Skeletal muscle cell (primary cell): ENCODE data around the gene DFFB.
"Not testable (repeated sequence)": the region's sequence is repeated elsewhere in the genome, so short reads cannot be mapped to it uniquely, and the experiment has no call there.

Experiments
- DNase-seq: peaks from one replicate; pipeline ENCODE4 v3.0.0-alpha.2; 2010; ENCODE audit warnings: low read depth
- H3K4me3 ChIP-seq: 2 replicates; pipeline ENCODE4 v1.5.1; 2011; ENCODE audit warnings: low read depth, mild to moderate bottlenecking, control low read depth, low read length, moderate library complexity

The DFFB gene, protein sequence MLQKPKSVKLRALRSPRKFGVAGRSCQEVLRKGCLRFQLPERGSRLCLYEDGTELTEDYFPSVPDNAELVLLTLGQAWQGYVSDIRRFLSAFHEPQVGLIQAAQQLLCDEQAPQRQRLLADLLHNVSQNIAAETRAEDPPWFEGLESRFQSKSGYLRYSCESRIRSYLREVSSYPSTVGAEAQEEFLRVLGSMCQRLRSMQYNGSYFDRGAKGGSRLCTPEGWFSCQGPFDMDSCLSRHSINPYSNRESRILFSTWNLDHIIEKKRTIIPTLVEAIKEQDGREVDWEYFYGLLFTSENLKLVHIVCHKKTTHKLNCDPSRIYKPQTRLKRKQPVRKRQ

DNA sequence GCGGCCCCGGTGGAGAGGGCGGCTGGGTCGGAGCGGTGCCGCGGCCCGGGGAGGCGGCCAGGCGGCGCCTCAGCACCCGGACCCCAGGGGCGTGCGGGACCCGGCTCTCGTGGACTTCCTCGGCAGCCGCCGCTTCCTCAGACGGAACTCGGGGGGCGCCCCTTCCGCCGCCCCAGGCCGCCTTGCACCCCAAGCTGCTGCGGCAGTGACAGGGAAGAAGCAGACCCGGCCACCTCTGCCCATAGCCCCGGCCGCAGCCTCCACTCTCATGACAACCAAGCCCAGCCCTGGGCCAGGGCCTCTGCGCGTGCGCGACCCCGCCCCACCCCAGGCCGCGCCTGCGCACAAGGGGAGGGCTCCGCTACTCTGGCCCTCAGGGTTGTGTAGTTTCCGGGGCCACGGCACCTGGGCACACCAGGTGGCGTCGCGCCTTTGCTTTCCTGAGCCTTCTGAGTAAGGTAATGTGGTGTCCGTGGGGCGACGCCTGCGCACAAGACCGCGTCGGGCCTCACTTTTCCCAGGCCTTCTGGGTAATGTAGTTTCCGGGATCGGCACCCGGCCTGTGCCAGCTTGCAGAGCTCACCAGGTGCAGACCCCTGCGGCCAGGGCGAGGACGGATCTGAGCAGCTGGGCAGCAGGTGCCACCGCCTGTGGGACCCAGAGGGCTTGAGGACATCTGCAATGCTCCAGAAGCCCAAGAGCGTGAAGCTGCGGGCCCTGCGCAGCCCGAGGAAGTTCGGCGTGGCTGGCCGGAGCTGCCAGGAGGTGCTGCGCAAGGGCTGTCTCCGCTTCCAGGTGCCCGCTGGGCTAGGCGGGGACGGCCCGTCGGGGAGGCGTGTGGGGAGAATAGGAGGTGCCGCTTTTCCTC lies at the start of gene DFFB, which contains the start of gene CEP104:
TSS of gene DFFB (plus strand) at position 554 of the 868 bp plus-strand sequence. CDS start at position 682, 128 bp downstream.
TSS of gene CEP104 (minus strand) at position 289 of the 868 bp plus-strand sequence. CDS start 4,804 bp downstream, outside the sequence.
- DNase-seq: peak; percentile 34
- peak within 1 kb of the TSS; percentile 92 for H3K4me3 ChIP-seq

DNA sequence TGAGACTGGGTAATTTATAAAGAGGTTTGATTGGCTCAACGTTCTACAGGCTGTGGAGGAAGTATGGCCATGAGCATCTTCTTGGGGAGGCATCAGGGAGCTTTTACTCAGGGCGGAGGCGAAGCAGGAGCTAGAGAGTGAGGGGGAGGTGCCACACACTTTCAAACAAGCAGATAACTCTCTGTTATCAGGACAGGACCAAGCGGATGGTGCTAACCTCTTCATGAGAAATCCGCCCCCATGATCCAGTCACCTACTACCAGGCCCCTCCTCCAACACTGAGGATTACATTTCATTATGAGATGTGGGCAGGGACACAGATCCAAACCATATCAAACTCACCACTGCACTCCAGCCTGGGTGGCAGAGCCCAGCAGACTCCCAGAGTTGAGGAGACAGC lies 49.5 kb upstream of the DFFB start:
- no peak overlapping the region for H3K4me3 ChIP-seq
- DNase-seq: no peak

DNA sequence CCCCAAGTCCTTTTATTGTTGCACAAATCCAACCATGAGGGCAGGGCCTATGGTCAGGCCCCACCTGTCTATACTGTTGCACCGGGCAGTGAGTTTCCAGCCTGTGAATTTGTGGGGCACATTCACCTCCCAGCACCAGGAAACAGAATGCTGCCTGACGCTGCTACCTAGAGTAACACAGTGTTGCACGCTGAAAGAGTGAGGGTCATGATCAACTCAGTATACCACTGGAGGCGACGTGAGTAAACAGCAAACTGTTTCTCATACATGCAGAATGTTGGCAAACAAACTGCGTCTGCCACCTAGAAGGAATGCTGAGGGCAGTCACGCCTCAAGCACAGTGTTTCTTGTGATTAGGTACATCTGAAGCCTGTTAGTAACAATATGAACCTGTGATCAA lies 47.6 kb upstream of the DFFB start:
- no peak overlapping the region for H3K4me3 ChIP-seq
- DNase-seq: no peak

DNA sequence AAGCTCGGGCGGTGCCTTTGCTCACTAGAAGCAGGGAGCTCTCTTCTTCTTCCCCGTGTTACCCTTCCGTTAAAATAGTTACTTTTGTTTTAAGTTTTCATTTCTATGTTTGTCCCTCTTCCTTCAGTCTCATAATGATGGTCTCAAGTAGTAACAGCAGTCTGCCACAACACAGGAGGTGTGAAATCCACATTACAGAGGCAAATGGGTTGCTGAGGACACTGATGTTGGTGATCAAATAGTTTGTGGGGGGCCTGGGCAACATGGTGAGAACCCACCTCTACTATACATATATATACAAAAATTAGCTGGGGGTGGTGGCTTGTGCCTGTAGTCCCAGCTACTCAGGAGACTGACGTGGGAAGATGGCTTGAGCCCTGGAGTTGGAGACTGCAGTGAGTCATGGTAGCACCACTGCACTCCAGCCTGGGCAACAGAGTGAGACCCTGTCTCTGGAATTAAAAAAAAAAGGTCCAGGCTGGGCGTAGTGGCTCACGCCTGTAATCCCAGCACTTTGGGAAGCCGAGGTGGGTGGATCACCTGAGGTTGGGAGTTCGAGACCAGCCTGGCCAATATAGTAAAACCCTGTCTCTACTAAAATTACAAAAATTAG lies 47.0 kb upstream of the DFFB start:
- not testable (repeated sequence) for H3K4me3 ChIP-seq, DNase-seq

DNA sequence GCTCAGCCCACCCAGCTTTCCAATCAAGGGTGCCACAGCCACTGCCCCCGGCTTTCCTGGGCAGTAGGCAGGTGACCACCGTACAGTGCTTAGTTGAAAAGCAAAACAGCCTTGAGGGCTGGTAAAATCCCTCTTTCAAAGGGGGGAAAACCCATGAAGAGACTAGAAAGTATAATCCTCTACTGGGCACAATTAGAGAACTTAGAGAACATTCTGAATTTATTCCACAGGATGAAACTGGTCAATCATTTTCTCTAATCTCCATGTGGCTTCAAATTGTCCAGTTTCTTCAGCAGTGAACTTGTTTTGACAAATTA lies 45.7 kb upstream of the DFFB start:
- no peak overlapping the region for H3K4me3 ChIP-seq
- no peak for DNase-seq

DNA sequence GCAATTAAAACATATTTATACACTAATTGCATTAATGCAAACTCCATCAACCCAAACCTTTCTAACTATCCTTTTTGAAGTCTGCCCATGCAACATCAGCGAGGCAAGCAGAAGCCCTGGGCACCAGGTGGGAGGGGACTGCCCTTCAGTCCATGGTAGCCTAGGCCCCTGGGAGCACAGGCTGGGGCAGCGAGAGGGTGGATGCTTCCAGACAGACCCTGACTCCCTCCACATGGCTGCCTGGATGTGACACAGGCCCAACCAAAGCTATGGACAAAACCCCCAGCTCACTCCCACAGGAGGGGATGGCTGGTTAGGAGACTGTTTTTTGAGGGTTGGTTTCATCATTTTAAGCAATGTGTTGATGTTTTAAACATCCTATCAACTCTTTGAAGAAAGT lies 43.2 kb upstream of the DFFB start:
- no peak overlapping the region for H3K4me3 ChIP-seq
- DNase-seq: no peak

DNA sequence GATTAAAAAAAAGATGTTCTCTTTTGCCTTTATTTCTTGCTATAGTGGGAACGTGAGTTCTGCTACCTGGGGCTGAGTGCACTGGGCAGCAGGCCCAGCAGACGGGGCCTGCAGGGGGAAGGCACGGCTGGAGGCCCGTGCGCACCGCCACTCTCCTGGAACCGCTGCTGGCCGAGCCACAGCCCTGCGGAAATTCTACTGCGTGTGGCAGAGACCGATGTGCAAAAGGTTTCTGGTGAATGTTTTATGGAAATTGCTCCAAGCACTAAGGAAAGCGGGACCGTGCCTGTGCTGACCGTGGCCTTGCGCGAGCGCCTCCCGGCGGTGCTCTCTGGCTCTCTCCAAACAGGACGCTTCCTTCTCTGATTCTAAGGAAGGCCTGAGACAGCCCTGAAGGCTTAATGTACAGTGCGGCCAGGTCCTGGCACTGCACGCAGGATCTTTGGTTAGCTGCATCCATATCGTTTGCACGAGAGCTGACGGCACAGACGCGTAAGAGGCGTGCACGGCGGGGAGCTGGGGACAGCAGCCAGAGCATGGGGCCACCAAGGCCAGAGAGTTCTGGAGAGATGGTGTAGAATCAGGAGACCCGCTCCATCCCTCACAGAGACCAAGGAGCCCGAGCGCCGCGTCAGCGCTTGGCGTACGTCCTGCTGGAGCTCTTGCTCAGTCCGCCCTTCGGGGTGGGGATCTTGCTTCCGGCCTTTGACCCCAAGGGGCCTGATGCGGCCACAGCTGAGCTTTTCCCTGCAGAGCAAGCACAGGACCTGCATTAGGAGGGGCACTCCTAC lies 42.3 kb upstream of the DFFB start:
- DNase-seq: no peak
- no peak overlapping the region for H3K4me3 ChIP-seq

DNA sequence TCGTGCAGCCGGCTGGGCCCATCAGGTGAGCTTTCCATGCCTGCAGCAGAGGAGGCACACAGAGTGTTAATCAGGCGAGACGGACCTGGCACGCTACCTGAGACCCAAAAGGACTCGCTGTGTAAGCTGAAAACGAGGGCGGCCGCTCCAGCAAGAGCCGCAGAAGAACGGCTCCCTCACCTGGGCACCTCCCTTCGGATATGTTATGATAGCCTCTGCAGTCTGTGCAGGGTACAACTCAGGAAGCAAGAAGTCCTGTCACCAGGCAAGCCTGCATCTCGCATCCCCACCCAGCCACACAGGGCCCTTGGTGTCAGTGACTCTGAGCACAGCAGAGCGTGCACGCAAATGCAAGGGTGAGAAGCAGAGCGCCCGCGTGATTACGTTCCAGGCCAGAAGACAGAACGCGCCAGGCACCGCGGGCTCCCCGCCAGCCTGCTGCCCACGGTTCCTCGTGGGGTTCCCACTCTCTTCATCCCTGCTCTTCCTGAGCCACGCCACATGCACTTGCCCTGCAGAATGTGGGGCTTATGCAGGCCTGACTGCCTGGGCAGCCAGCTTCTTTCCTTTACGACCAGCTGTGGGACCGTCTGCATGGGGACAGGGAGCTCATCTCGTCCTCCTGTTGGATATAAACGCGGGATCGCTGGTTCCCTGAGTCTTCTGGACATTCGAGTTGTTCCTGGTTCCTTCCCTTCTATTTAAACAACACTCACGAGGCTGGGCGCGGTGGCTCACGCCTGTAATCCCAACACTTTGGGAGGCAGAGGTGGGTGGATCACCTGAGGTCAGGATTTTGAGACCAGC lies 40.7 kb upstream of the DFFB start:
- H3K4me3 ChIP-seq: no peak overlapping the region
- no peak for DNase-seq

DNA sequence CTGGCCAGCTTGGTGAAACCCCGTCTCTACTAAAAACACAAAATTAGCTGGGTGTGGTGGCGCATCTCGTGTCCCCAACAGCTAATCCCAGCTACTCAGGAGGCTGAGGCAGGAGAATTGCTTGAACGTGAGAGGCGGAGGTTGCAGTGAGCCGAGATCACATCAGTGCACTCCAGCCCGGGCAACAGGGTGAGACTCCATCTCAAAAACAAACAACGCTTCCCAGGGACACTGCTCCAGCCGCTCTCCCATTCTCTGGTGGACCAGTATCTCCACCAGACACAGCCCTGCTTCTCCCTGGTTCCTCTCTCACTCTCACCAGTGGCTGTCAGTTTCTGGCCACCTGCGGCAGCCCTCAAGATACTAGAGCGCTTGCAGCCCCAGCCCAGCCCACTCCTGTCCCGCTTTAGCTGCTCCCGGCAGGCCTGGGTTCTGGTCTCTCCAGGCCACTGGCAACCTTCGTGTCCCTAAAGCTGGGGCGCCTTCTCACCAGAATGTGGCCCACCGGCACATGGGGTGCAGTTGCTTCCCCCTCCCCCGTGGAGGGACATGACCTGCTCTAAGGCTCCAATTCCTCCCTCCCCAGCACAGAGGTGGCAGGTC lies 40.0 kb upstream of the DFFB start:
- no peak for DNase-seq
- H3K4me3 ChIP-seq: no peak overlapping the region

DNA sequence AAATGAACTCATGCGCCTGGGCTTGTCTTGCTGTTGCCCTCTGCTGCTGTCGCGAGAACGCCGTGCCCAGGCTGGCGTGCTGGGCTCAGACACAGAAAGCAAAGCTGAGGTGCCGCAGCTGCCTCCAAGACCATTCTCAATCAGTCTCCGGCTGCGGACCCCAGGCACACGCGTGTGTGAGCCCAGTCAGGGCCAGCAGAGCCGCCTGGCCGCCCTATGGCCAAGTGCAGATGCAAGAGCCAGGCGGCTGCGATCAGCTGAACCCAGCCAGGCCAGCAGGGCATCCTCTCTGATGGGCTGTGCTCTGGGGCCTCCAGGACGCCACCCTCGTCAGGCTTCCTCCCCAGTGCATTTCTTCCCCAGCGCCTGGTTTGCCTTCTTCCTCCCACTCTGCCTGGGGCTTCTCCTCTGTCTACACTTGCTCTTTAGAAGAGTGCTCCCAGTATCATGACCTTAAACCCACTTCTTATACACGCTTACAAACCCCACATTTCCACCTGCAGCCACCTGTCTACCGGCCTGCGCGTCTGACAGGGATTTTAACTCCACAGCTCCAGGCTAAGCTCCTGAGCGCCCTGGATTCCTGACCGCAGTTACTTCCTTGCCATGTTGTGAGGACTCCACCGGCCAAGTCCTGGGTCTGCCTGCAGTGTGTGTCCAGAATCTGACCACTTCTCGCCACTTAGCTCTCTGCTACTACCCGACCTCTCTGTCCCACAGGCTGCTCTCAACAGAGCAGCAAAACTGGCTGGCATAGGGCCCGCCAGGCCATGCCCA lies 39.3 kb upstream of the DFFB start:
- H3K4me3 ChIP-seq: no peak overlapping the region
- no peak for DNase-seq

DNA sequence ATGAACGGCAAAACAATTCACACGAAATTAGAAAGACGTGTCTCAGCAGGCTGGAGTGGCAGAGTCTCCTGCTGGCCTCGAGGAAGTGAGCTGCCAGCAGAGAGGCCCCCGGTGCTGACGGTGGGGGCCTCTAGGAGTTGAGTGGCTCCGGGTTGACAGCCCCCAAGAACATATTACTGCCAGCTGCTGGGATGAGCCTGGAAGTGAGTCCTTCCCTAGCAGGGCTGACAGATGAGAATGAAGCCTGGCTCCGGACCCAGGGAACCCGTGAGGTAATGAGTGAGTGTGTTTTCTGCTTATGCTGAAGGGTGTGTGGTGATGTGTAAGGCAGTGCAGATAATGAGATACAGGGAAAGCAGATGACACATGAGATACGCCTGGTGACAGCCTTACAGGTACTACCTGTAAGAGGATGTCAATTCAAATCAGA lies 37.5 kb upstream of the DFFB start:
- no peak for DNase-seq
- H3K4me3 ChIP-seq: no peak overlapping the region

DNA sequence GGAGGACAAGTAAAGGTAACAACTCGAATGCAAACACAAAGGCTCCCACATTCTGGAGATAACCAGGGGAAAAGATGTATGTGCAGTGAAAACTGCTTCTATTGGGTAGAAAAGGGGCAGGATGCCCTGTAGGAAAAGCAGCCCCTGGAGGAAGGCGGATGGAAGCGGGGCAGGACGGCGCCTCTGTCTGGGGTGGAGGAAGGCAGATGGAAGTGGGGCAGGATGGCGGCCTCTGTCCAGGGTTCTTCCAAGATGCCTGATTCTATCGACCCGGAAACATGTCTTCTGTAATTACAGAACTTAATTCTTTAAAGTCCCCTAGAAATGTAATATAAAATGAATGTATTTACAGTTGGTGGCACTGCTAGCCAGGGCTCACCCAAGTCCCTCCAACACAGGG lies 37.0 kb upstream of the DFFB start:
- no peak overlapping the region for H3K4me3 ChIP-seq
- DNase-seq: no peak

DNA sequence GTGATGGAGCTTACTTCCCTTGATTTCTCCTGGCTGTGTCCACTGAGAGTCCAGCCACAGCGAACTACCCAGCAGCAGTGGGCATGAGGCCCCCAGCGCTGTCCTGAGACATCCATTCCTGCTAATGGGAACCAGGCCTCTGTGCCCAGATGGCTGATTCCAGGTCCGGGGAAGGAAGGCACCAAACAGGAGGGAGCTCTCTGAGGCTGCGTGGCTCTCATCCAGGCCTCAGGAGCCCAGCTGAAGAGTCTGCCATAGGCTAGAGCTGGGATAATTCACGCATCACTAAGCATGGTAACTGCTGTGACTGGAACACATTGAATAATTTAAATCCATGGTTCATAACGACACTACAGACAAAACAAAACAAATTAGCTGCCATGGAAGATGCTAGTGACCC lies 36.3 kb upstream of the DFFB start:
- no peak overlapping the region for H3K4me3 ChIP-seq
- DNase-seq: no peak

DNA sequence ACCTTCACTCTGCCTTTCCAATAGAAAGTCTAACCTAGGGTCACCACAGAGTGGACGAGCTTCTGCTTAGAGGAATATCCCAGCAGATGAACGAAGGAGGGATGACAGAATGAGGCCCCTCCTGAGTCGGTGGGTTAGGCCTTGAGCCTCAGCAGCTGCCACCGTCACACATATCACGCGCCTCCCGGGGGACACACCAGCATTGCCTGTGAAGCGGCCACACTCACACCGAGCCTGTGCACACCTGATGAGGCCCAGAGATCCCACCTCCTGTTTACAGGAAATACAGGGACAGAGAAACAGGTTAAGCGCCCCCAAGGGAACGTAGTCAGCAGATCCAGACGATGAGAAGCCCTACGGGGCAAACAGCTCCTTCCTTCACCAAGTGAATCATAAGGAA lies 35.8 kb upstream of the DFFB start:
- no peak for DNase-seq
- no peak overlapping the region for H3K4me3 ChIP-seq

DNA sequence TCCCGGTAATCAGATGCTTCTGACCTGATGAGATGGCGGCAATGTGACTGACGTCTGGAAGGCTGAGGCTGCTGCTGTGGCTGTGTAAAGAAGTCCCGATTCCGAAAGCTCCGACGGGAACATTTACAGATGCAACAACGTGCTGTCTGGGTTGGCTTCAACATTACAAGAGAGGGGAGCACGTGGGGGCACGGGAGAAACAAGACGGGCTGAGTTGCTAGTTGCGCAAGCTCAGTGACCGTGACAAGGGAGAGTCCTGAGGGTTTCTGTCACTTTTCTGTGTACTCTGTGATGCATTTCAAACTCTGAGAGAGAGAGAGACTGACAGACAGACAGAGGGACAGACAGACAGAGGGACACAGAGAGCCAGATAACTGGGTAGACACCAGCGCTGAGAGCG lies 35.4 kb upstream of the DFFB start:
- no peak overlapping the region for H3K4me3 ChIP-seq
- no peak for DNase-seq

DNA sequence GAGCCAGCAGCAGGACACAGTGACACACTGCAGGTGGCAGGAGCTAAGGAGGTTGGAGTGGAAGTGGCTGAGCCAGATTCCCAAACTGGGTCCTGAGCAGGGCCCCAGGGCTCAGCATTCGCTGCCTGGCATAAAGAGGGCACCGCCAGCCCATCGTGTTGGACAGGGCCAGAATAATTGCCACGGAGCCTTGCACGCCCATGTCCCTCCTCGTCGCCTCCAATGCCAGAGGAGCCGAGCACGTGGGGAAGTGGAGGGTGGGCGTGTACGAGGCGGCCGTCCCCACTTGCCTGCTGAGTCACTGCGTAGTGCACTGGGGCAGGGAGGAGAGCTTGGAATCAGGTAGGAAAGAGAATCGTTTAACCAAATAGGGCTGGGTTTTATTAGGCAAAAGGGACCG lies 34.9 kb upstream of the DFFB start:
- no peak overlapping the region for H3K4me3 ChIP-seq
- no peak for DNase-seq

DNA sequence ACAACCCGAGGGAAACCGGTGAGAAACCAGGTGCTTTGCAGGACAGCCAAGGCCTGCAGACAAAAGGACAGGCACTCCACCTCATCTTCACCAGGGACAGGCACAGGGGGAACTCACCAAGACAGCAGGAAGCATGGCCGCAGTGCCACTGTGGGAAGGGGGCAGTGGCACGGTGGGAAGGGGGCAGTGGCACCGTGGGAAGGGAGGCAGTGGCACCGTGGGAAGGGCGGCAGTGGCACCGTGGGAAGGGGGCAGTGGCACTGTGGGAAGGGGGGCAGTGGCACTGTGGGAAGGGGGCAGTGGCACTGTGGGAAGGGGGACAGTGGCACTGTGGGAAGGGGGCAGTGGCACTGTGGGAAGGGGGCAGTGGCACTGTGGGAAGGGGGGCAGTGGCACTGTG lies 32.6 kb upstream of the DFFB start:
- no peak for DNase-seq
- H3K4me3 ChIP-seq: no peak overlapping the region

DNA sequence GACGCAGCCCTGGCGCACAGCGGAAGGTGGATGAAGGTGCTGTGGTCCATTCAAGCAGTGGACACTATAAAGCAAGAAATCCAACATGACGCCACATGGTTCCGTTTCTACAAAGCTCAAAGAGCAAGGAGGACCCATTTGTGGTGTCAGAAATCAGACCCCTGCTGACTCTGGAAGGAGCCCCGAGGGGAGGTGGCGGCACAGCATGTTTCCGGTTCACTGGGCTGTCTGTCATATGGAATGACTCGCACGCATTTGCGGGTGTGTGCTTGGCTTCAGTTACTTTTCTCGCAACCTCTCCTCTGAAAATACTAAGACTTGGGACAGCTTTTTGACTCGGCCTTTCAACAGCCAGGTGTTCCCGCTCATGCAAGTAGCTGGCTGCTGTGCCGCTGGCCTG lies 31.9 kb upstream of the DFFB start:
- no peak for DNase-seq

More for the DNA sequence above, 31.9 kb upstream of the DFFB start:
- H3K4me3 ChIP-seq: no peak overlapping the region
